Neural progenitor cell (in vitro differentiated cells): ENCODE results near the gene ARHGAP26. TPM values are rescaled to one million over a fixed set of nuclear protein-coding genes. Genes with fewer than 3 reads are reported as not detected.

Experiments
- DNase-seq: peaks from one replicate; pipeline ENCODE4 v3.0.0-alpha.2; 2016; ENCODE audit warnings: low spot score
- H2AFZ ChIP-seq: fragments of 200-600 bp; sonication (generic); replicated peaks from 2 replicates; pipeline ENCODE4 v1.6.1; 2016; ENCODE audit warnings: antibody characterized with exemption
- H3F3A ChIP-seq: fragments of 200-600 bp; sonication (generic); 2 replicates; pipeline ENCODE4 v1.6.1; 2016; ENCODE audit warnings: antibody characterized with exemption, low read depth
- H3K27ac ChIP-seq: fragments of 200-600 bp; sonication (generic); 2 replicates; pipeline ENCODE4 v1.5.1; 2016; ENCODE audit warnings: mild to moderate bottlenecking
- H3K27me3 ChIP-seq: fragments of 200-600 bp; sonication (generic); 2 replicates; pipeline ENCODE4 v1.6.1; 2016; ENCODE audit warnings: mild to moderate bottlenecking, moderate library complexity
- H3K36me3 ChIP-seq: fragments of 200-600 bp; sonication (generic); 2 replicates; pipeline ENCODE4 v1.5.1; 2016
- H3K4me1 ChIP-seq: fragments of 200-600 bp; sonication (generic); 2 replicates; pipeline ENCODE4 v1.6.1; 2016; ENCODE audit warnings: mixed run types
- H3K4me2 ChIP-seq: fragments of 200-600 bp; sonication (generic); 2 replicates; pipeline ENCODE4 v1.6.1; 2016
- H3K4me3 ChIP-seq: fragments of 200-600 bp; sonication (generic); 2 replicates; pipeline ENCODE4 v1.5.1; 2016
- H3K79me2 ChIP-seq: fragments of 200-600 bp; sonication (generic); 2 replicates; pipeline ENCODE4 v1.6.1; 2016; ENCODE audit warnings: low read depth
- H3K9ac ChIP-seq: fragments of 200-600 bp; sonication (generic); 2 replicates; pipeline ENCODE4 v1.6.1; 2016
- H3K9me3 ChIP-seq: fragments of 200-600 bp; sonication (generic); 2 replicates; pipeline ENCODE4 v1.5.1; 2016; ENCODE audit warnings: low read depth
- H4K20me1 ChIP-seq: fragments of 200-600 bp; sonication (generic); 2 replicates; pipeline ENCODE4 v1.6.1; 2016; ENCODE audit warnings: low read depth
- H3K27ac Mint-ChIP-seq: 3 replicates; pipeline ENCODE4 v1.8.0; 2021; ENCODE audit warnings: mixed read lengths
- H3K27me3 Mint-ChIP-seq: 2 replicates; pipeline ENCODE4 v1.8.0; 2022; ENCODE audit warnings: low read depth, mild to moderate bottlenecking, inconsistent platforms, moderate library complexity, mixed read lengths; ENCODE audit not compliant: insufficient read depth
- H3K36me3 Mint-ChIP-seq: 3 replicates; pipeline ENCODE4 v1.8.0; 2021; ENCODE audit warnings: mixed read lengths
- H3K4me1 Mint-ChIP-seq: 3 replicates; pipeline ENCODE4 v1.8.0; 2021; ENCODE audit warnings: mixed read lengths
- H3K4me3 Mint-ChIP-seq: 3 replicates; pipeline ENCODE4 v1.8.0; 2021; ENCODE audit warnings: mild to moderate bottlenecking, moderate library complexity, mixed read lengths
- H3K9me3 Mint-ChIP-seq: 3 replicates; pipeline ENCODE4 v1.8.0; 2020; ENCODE audit warnings: mixed read lengths
- EZH2 ChIP-seq: fragments of 200-600 bp; sonication (generic); IDR thresholded peaks from 2 replicates; pipeline ENCODE4 v1.6.1; 2017; ENCODE audit warnings: antibody characterized with exemption, mild to moderate bottlenecking, moderate library complexity
- EZH2phosphoT487 ChIP-seq: fragments of 200-600 bp; sonication (generic); IDR thresholded peaks from 2 replicates; pipeline ENCODE4 v1.6.1; 2017; ENCODE audit warnings: antibody characterized with exemption
- total RNA-seq: library from RNA; depleted of rRNA; stranded (reverse); fragments of >200 nt; gene quantifications from 2 replicates; pipeline ENCODE4 v1.2.3, GENCODE V29; 2015; ENCODE audit warnings: low replicate concordance
- TF ChIP-seq, protein P1 (sequence below): fragments of 200-600 bp; sonication (generic); IDR thresholded peaks from 2 replicates; pipeline ENCODE4 v1.5.1; 2017; ENCODE audit warnings: antibody characterized with exemption, mild to moderate bottlenecking

ARHGAP26 gene
- total RNA-seq, 1 donor from 2014 or later, result 7.0 TPM

DNA sequence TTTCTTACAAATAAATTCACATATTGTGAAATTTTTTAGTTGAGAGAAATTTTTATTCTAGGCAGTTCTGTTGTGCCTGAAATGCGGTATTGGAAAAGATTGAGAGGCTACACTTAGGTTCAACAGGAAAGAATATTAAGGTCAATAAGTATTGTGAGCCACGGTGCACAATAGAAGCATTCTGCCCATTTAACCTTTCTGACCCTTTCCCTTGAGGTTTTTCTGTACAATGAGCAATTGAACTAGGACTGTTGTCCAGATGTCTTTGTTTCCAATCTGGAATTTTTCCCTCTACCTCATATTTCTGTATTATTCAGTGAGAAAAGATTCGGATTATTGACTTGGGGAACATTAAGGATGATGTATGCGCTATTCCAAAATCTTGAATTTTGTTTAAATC lies 428.2 kb downstream of the ARHGAP26 start:
- H3F3A ChIP-seq, result no peaks in the 10 kb centered on the region
- H3K9me3 Mint-ChIP-seq, result peaks cover 18% of the 10 kb centered on the region
- H3K4me1 Mint-ChIP-seq, result peaks cover 18% of the 10 kb centered on the region
- peaks cover 4% of the 10 kb centered on the region for H3K27me3 Mint-ChIP-seq
- no peak for TF ChIP-seq EZH2
- TF ChIP-seq EZH2phosphoT487, result no peak
- TF ChIP-seq, protein P1, sequence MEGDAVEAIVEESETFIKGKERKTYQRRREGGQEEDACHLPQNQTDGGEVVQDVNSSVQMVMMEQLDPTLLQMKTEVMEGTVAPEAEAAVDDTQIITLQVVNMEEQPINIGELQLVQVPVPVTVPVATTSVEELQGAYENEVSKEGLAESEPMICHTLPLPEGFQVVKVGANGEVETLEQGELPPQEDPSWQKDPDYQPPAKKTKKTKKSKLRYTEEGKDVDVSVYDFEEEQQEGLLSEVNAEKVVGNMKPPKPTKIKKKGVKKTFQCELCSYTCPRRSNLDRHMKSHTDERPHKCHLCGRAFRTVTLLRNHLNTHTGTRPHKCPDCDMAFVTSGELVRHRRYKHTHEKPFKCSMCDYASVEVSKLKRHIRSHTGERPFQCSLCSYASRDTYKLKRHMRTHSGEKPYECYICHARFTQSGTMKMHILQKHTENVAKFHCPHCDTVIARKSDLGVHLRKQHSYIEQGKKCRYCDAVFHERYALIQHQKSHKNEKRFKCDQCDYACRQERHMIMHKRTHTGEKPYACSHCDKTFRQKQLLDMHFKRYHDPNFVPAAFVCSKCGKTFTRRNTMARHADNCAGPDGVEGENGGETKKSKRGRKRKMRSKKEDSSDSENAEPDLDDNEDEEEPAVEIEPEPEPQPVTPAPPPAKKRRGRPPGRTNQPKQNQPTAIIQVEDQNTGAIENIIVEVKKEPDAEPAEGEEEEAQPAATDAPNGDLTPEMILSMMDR, result no peak
- no peaks in the 10 kb centered on the region for H3K27me3 ChIP-seq
- H3K9ac ChIP-seq, result no peak overlapping the region
- no peaks in the 10 kb centered on the region for H3K79me2 ChIP-seq
- H3K27ac Mint-ChIP-seq, result no peak overlapping the region
- no peak overlapping the region for H3K4me2 ChIP-seq
- no peak overlapping the region for H3K4me3 ChIP-seq
- no peaks in the 10 kb centered on the region for H4K20me1 ChIP-seq
- H3K36me3 Mint-ChIP-seq, result peaks cover 7% of the 10 kb centered on the region
- no peaks in the 10 kb centered on the region for H3K36me3 ChIP-seq
- no peak overlapping the region for H2AFZ ChIP-seq
- no peak overlapping the region for H3K4me3 Mint-ChIP-seq
- no peaks in the 10 kb centered on the region for H3K9me3 ChIP-seq
- DNase-seq, result no peak
- no peak overlapping the region for H3K27ac ChIP-seq
- peaks cover 15% of the 10 kb centered on the region for H3K4me1 ChIP-seq

DNA sequence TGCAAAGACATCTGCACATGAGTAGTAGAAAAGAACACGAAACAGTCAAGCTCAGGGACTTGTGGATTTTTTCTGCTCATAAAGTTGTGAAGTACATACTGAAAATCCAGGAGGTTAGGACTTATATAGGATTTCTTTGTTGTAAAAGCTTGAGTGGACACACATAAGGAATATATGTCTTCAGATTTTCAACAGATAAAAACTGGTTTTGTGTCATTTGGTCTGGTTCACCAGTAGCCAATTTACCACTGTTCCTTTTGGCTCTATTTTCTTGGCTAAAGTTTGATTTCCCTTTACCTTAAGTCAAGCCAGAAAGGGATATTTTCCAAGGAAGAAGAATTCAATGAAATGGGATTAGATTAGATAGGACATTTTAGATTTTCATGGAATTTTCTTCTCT lies 429.0 kb downstream of the ARHGAP26 start:
- Mint-ChIP-seq H3K36me3 (peaks cover 7% of the 10 kb centered on the region), H3K4me3 (no peak overlapping the region)
- H3K27ac ChIP-seq, result no peak overlapping the region

DNA sequence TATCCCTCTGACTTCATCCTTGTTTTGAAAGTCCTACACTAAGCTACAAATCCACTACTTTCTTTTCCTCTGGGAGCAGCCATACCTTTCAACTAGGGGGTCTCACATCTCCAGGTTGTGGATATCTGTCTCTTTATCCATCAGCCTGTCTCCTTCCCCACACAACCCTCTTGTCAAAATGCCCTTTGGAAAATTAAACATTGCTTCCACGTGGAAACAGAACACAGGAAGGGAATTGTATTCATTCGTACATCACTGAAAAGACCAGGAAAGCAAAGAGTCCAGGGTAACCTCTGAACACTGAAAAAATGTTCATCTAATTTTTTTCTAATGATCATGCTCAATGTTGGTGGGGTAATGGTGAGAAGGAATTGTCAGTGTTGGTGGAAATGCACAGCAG lies 429.7 kb downstream of the ARHGAP26 start:
- no peaks in the 10 kb centered on the region for H3K36me3 ChIP-seq
- H3K4me2 ChIP-seq, result no peak overlapping the region
- H3K27ac Mint-ChIP-seq, result no peak overlapping the region
- no peaks in the 10 kb centered on the region for H3K27me3 ChIP-seq
- no peaks in the 10 kb centered on the region for H3K79me2 ChIP-seq
- TF ChIP-seq EZH2phosphoT487 (no peak), EZH2 (no peak)
- TF ChIP-seq, protein P1, result no peak
- H3K27me3 Mint-ChIP-seq, result peaks cover 4% of the 10 kb centered on the region
- no peaks in the 10 kb centered on the region for H3F3A ChIP-seq
- H3K9me3 ChIP-seq, result no peaks in the 10 kb centered on the region
- no peak for DNase-seq
- H2AFZ ChIP-seq, result no peak overlapping the region
- H3K4me3 Mint-ChIP-seq, result no peak overlapping the region
- no peak overlapping the region for H3K4me3 ChIP-seq
- H4K20me1 ChIP-seq, result no peaks in the 10 kb centered on the region
- no peak overlapping the region for H3K9ac ChIP-seq
- H3K9me3 Mint-ChIP-seq, result peaks cover 18% of the 10 kb centered on the region
- H3K27ac ChIP-seq, result no peak overlapping the region
- H3K36me3 Mint-ChIP-seq, result peaks cover 7% of the 10 kb centered on the region
- H3K4me1 ChIP-seq, result peaks cover 7% of the 10 kb centered on the region
- peaks cover 13% of the 10 kb centered on the region for H3K4me1 Mint-ChIP-seq

More for the DNA sequence above, 429.0 kb downstream of the ARHGAP26 start:
- peaks cover 14% of the 10 kb centered on the region for H3K4me1 ChIP-seq
- Mint-ChIP-seq H3K4me1 (peaks cover 18% of the 10 kb centered on the region), H3K27me3 (peaks cover 4% of the 10 kb centered on the region), H3K27ac (no peak overlapping the region), H3K9me3 (peaks cover 18% of the 10 kb centered on the region)
- no peaks in the 10 kb centered on the region for H3K79me2 ChIP-seq
- H3K9me3 ChIP-seq, result no peaks in the 10 kb centered on the region
- no peak overlapping the region for H2AFZ ChIP-seq
- no peak for DNase-seq
- H3K4me3 ChIP-seq, result no peak overlapping the region
- H3K27me3 ChIP-seq, result no peaks in the 10 kb centered on the region
- no peaks in the 10 kb centered on the region for H4K20me1 ChIP-seq
- H3K36me3 ChIP-seq, result no peaks in the 10 kb centered on the region
- H3F3A ChIP-seq, result no peaks in the 10 kb centered on the region
- TF ChIP-seq EZH2, result no peak
- no peak overlapping the region for H3K4me2 ChIP-seq
- no peak overlapping the region for H3K9ac ChIP-seq

DNA sequence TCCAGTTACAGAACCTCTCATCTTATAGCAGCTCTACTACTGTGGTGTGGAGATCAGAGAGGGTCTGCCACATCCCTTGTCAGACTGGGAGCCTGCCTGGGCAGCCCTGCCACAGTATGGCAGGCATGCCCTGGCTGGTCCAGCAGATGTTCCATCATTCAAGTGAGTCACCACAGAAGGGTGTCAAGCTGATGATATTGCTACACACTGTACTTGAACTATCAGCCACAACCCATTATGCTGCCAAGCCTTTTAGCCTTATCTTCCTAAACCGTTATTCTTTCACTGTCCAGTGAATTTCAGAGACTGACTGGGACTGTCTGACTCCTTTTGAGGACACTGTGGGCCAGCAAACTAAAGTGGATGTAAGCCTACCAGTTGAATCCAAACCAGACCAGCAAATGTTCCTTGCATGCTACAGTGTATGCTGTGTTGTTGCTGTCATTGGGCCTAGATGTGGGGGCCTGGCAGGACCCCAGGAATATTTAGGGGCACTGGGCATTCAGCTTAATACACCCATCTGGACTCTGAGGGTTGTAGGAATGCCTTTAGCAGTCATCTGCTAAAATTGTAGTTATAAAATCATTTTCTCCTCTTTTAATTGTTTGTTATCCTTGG lies 430.7 kb downstream of the ARHGAP26 start:
- H3K27me3 Mint-ChIP-seq, result peaks cover 4% of the 10 kb centered on the region
- no peaks in the 10 kb centered on the region for H4K20me1 ChIP-seq
- no peak overlapping the region for H3K4me3 Mint-ChIP-seq
- no peaks in the 10 kb centered on the region for H3K36me3 ChIP-seq
- H3K9ac ChIP-seq, result no peak overlapping the region
- TF ChIP-seq EZH2phosphoT487 (no peak), EZH2 (no peak)
- TF ChIP-seq, protein P1, result no peak
- no peak for DNase-seq
- H2AFZ ChIP-seq, result no peak overlapping the region
- H3K27me3 ChIP-seq, result no peaks in the 10 kb centered on the region
- H3K4me2 ChIP-seq, result no peak overlapping the region
- peaks cover 9% of the 10 kb centered on the region for H3K4me1 Mint-ChIP-seq
- no peaks in the 10 kb centered on the region for H3K79me2 ChIP-seq
- H3K9me3 ChIP-seq, result no peaks in the 10 kb centered on the region
- H3K9me3 Mint-ChIP-seq, result peaks cover 18% of the 10 kb centered on the region
- no peak overlapping the region for H3K4me3 ChIP-seq
- no peak overlapping the region for H3K27ac ChIP-seq
- no peaks in the 10 kb centered on the region for H3F3A ChIP-seq
- no peak overlapping the region for H3K27ac Mint-ChIP-seq
- no peaks in the 10 kb centered on the region for H3K4me1 ChIP-seq
- peaks cover 7% of the 10 kb centered on the region for H3K36me3 Mint-ChIP-seq
